ENCODE measurements around the gene CNTN5. TPM values are rescaled to one million over a fixed set of nuclear protein-coding genes. Genes with fewer than 3 reads are reported as not detected.

CNTN5 gene
- polyA plus RNA-seq, 1 donor from 2014 or later = 1.1 TPM

- TF ChIP-seq POLR2AphosphoS5 (IDR thresholded peaks at IDR 0.05) = no peak
- no peak for TF ChIP-seq RAD21 (conservative IDR thresholded peaks at IDR 0.05)
- no peak for TF ChIP-seq EZH2 (IDR thresholded peaks at IDR 0.05; ENCODE audit: borderline replicate concordance, insufficient read depth, low read length, poor library complexity, severe bottlenecking)
- TF ChIP-seq SMC3 (conservative IDR thresholded peaks at IDR 0.05; ENCODE audit: poor library complexity) = no peak
- no peak for TF ChIP-seq REST (IDR thresholded peaks at IDR 0.05; ENCODE audit: borderline replicate concordance)
- no peak for TF ChIP-seq CTCF (IDR thresholded peaks at IDR 0.05; ENCODE audit: poor library complexity, severe bottlenecking)
- TF ChIP-seq MXI1 (conservative IDR thresholded peaks at IDR 0.05; ENCODE audit: poor library complexity, severe bottlenecking) = no peak
- TF ChIP-seq EP300 (conservative IDR thresholded peaks at IDR 0.05; ENCODE audit: poor library complexity, severe bottlenecking) = no peak
- no peak for TF ChIP-seq TAF1 (IDR thresholded peaks at IDR 0.05; ENCODE audit: low read depth)
- Histone ChIP-seq H3K36me3 (ENCODE audit: insufficient read depth, low read length) (no peaks in the 10 kb centered on the region), H4K20me1 (ENCODE audit: insufficient read depth) (no peaks in the 10 kb centered on the region), H3F3A (ENCODE audit: insufficient read depth, low read length, poor library complexity, severe bottlenecking) (no peaks in the 10 kb centered on the region), H3K9ac (ENCODE audit: low read length) (no peak overlapping the region), H2AFZ (ENCODE audit: low read depth, low read length) (no peak overlapping the region), H3K9me2 (ENCODE audit: insufficient read depth, low read length) (no peaks in the 10 kb centered on the region), H3K27ac (ENCODE audit: low read length) (no peak overlapping the region), H3K9me3 (ENCODE audit: low read length) (no peaks in the 10 kb centered on the region), H3K4me2 (ENCODE audit: low read length) (no peak overlapping the region), H3K79me2 (replicated peaks; ENCODE audit: insufficient read depth, low read length) (no peaks in the 10 kb centered on the region), H3K27me3 (ENCODE audit: insufficient read depth, low read depth, low read length) (no peaks in the 10 kb centered on the region), H3K4me3 (ENCODE audit: low read length) (no peak overlapping the region)
These were observed 1332.3 kb downstream of the CNTN5 start for GRCh38 chr11:100353083-100353482.

- no peaks in the 10 kb centered on the region for H3K79me2 ChIP-seq (replicated peaks; ENCODE audit: insufficient read depth, low read length)
- no peak overlapping the region for H3K4me2 ChIP-seq (ENCODE audit: low read length)
- no peaks in the 10 kb centered on the region for H3F3A ChIP-seq (ENCODE audit: insufficient read depth, low read length, poor library complexity, severe bottlenecking)
- H3K4me3 ChIP-seq (ENCODE audit: low read length) = no peak overlapping the region
- no peak overlapping the region for H2AFZ ChIP-seq (ENCODE audit: low read depth, low read length)
- no peaks in the 10 kb centered on the region for H4K20me1 ChIP-seq (ENCODE audit: insufficient read depth)
- H3K9me2 ChIP-seq (ENCODE audit: insufficient read depth, low read length) = no peaks in the 10 kb centered on the region
- no peak overlapping the region for H3K27ac ChIP-seq (ENCODE audit: low read length)
- H3K9me3 ChIP-seq (ENCODE audit: low read length) = no peaks in the 10 kb centered on the region
- TF ChIP-seq REST (IDR thresholded peaks at IDR 0.05; ENCODE audit: borderline replicate concordance) (no peak), EZH2 (IDR thresholded peaks at IDR 0.05; ENCODE audit: borderline replicate concordance, insufficient read depth, low read length, poor library complexity, severe bottlenecking) (no peak), RAD21 (conservative IDR thresholded peaks at IDR 0.05) (no peak), TAF1 (IDR thresholded peaks at IDR 0.05; ENCODE audit: low read depth) (no peak), CTCF (IDR thresholded peaks at IDR 0.05; ENCODE audit: poor library complexity, severe bottlenecking) (no peak), MXI1 (conservative IDR thresholded peaks at IDR 0.05; ENCODE audit: poor library complexity, severe bottlenecking) (no peak), EP300 (conservative IDR thresholded peaks at IDR 0.05; ENCODE audit: poor library complexity, severe bottlenecking) (no peak), POLR2AphosphoS5 (IDR thresholded peaks at IDR 0.05) (no peak), SMC3 (conservative IDR thresholded peaks at IDR 0.05; ENCODE audit: poor library complexity) (no peak)
- no peaks in the 10 kb centered on the region for H3K27me3 ChIP-seq (ENCODE audit: insufficient read depth, low read depth, low read length)
- no peak overlapping the region for H3K9ac ChIP-seq (ENCODE audit: low read length)
- H3K36me3 ChIP-seq (ENCODE audit: insufficient read depth, low read length) = no peaks in the 10 kb centered on the region
These were observed 1334.0 kb downstream of the CNTN5 start for GRCh38 chr11:100354736-100355135.
